GM23248 (cell line): ENCODE data around the gene ISOC1. TPM values are rescaled to one million over a fixed set of nuclear protein-coding genes. Genes with fewer than 3 reads are reported as not detected.

Experiments
- DNase-seq: peaks from one replicate; pipeline ENCODE4 v3.0.0-alpha.2; 2015
- H2AFZ ChIP-seq: fragments of 200-600 bp; sonication (generic); 2 replicates; pipeline ENCODE4 v1.6.1; 2016; ENCODE audit warnings: antibody characterized with exemption
- H3F3A ChIP-seq: fragments of 200-600 bp; sonication (generic); 2 replicates; pipeline ENCODE4 v1.6.1; 2016; ENCODE audit warnings: mild to moderate bottlenecking, antibody characterized with exemption, mixed run types; ENCODE audit not compliant: insufficient read depth
- H3K27ac ChIP-seq: fragments of 200-600 bp; sonication (generic); 2 replicates; pipeline ENCODE4 v1.5.1; 2016; ENCODE audit warnings: mild to moderate bottlenecking
- H3K27me3 ChIP-seq: fragments of 200-600 bp; sonication (generic); replicated peaks from 2 replicates; pipeline ENCODE4 v1.6.1; 2016; ENCODE audit warnings: mild to moderate bottlenecking; ENCODE audit not compliant: insufficient read depth
- H3K36me3 ChIP-seq: fragments of 200-600 bp; sonication (generic); 2 replicates; pipeline ENCODE4 v1.6.1; 2016; ENCODE audit warnings: low read depth, mild to moderate bottlenecking
- H3K4me1 ChIP-seq: fragments of 200-600 bp; sonication (generic); 2 replicates; pipeline ENCODE4 v1.6.1; 2016; ENCODE audit warnings: mild to moderate bottlenecking; ENCODE audit not compliant: insufficient read depth
- H3K4me2 ChIP-seq: fragments of 200-600 bp; sonication (generic); one replicate; pipeline ENCODE4 v1.6.1; 2016; ENCODE audit warnings: mild to moderate bottlenecking; ENCODE audit not compliant: unreplicated experiment
- H3K4me3 ChIP-seq: fragments of 200-600 bp; sonication (generic); 2 replicates; pipeline ENCODE4 v1.5.1; 2016; ENCODE audit warnings: mild to moderate bottlenecking
- H3K79me2 ChIP-seq: fragments of 200-600 bp; sonication (generic); 2 replicates; pipeline ENCODE4 v1.6.1; 2016; ENCODE audit warnings: mild to moderate bottlenecking; ENCODE audit not compliant: insufficient read depth
- H3K9ac ChIP-seq: fragments of 200-600 bp; sonication (generic); 2 replicates; pipeline ENCODE4 v1.6.1; 2016; ENCODE audit warnings: mild to moderate bottlenecking
- H3K9me2 ChIP-seq: fragments of 200-600 bp; sonication (generic); 2 replicates; pipeline ENCODE4 v1.6.1; 2016; ENCODE audit warnings: mixed run types, mild to moderate bottlenecking, moderate library complexity; ENCODE audit not compliant: insufficient read depth
- H3K9me3 ChIP-seq: fragments of 200-600 bp; sonication (generic); one replicate; pipeline ENCODE4 v1.6.1; 2017; ENCODE audit warnings: low read depth
- H4K20me1 ChIP-seq: fragments of 200-600 bp; sonication (generic); 2 replicates; pipeline ENCODE4 v1.6.0; 2016; ENCODE audit not compliant: insufficient read depth
- EZH2 ChIP-seq: fragments of 200-600 bp; sonication (generic); IDR thresholded peaks from 2 replicates; pipeline ENCODE4 v1.6.1; 2018; ENCODE audit warnings: antibody characterized with exemption, mild to moderate bottlenecking; ENCODE audit not compliant: insufficient read depth, poor library complexity, severe bottlenecking
- EZH2phosphoT487 ChIP-seq: fragments of 200-600 bp; sonication (generic); IDR thresholded peaks from 2 replicates; pipeline ENCODE4 v1.6.1; 2018; ENCODE audit warnings: antibody characterized with exemption, moderate library complexity, mild to moderate bottlenecking, low read depth; ENCODE audit not compliant: insufficient read depth
- whole genome bisulfite sequencing, 2 experiments: methylation state at CpG; one replicate each; pipeline ENCODE4 v1.1.6; 2015 to 2017; ENCODE audit warnings: low lambda C conversion rate in 2 of 2, low coverage in 1 of 2; ENCODE audit errors: missing lambda C conversion rate in 2 of 2; 5-methylcytosine and 5-hydroxymethylcytosine counted together
- in situ Hi-C: fragments of 300-500 bp; cut with MboI; formaldehyde crosslinking; loops from 2 replicates; pipeline ENCODE4 v1.15.0; 2020
- polyA plus RNA-seq: library from polyadenylated mRNA; unstranded; fragments of >200 nt; fragmentation: Nextera tagmentation; extraction: Ambion mirVana; gene quantifications from 2 replicates; pipeline ENCODE4 v1.2.1, GENCODE V29; 2016
- total RNA-seq: library from RNA; depleted of rRNA; stranded (reverse); fragments of >200 nt; shearing (Covaris generic); gene quantifications from 2 replicates; pipeline ENCODE4 v1.2.3, GENCODE V29; 2014

The ISOC1 gene
- total and polyA plus RNA-seq, 2 experiments from 2014 or later = 6.2 to 11.5 TPM

- no peak overlapping the region for H3K4me2 ChIP-seq
- H3K9me2 ChIP-seq = no peaks in the 10 kb centered on the region
- no peaks in the 10 kb centered on the region for H3K79me2 ChIP-seq
- no peaks in the 10 kb centered on the region for H3F3A ChIP-seq
- no peak overlapping the region for H3K4me3 ChIP-seq
- H3K27ac ChIP-seq = no peak overlapping the region
- TF ChIP-seq EZH2phosphoT487 = no peak
- no peak for TF ChIP-seq EZH2
- in situ Hi-C loops = no loop called here
- no peak for DNase-seq
- H3K9me3 ChIP-seq = no peaks in the 10 kb centered on the region
- H3K27me3 ChIP-seq = no peaks in the 10 kb centered on the region
- H4K20me1 ChIP-seq = no peaks in the 10 kb centered on the region
- H3K9ac ChIP-seq = no peak overlapping the region
- H3K4me1 ChIP-seq = no peaks in the 10 kb centered on the region
- H2AFZ ChIP-seq = no peak overlapping the region
- no peaks in the 10 kb centered on the region for H3K36me3 ChIP-seq
These were observed 23.9 kb downstream of the ISOC1 start for GRCh38 chr5:129118405-129118804.

- Histone ChIP-seq H3K27ac (no peak overlapping the region), H3K4me3 (no peak overlapping the region), H3K9me2 (no peaks in the 10 kb centered on the region), H3K79me2 (no peaks in the 10 kb centered on the region), H3F3A (no peaks in the 10 kb centered on the region), H3K9me3 (no peaks in the 10 kb centered on the region), H3K27me3 (no peaks in the 10 kb centered on the region), H3K36me3 (no peaks in the 10 kb centered on the region), H3K4me1 (no peaks in the 10 kb centered on the region), H3K9ac (no peak overlapping the region), H2AFZ (no peak overlapping the region), H4K20me1 (no peaks in the 10 kb centered on the region), H3K4me2 (no peak overlapping the region)
- in situ Hi-C loops = no loop called here
- 44 to 72% methylated on average over 2 of the region's 2 CpGs for WGBS, 2 experiments
- DNase-seq = no peak
- TF ChIP-seq EZH2 (no peak), EZH2phosphoT487 (no peak)
These were observed 24.3 kb downstream of the ISOC1 start for GRCh38 chr5:129118826-129119225.

- H3K4me2 ChIP-seq = no peak overlapping the region
- H3K36me3 ChIP-seq = no peaks in the 10 kb centered on the region
- H4K20me1 ChIP-seq = no peaks in the 10 kb centered on the region
- no peak overlapping the region for H3K9ac ChIP-seq
- WGBS, 2 experiments = 62 to 65% methylated on average over 3 of the region's 3 CpGs
- H3K27ac ChIP-seq = no peak overlapping the region
- no peak overlapping the region for H3K4me3 ChIP-seq
- H3K9me2 ChIP-seq = no peaks in the 10 kb centered on the region
- H3K9me3 ChIP-seq = no peaks in the 10 kb centered on the region
- no peak for DNase-seq
- H3K4me1 ChIP-seq = no peaks in the 10 kb centered on the region
- TF ChIP-seq EZH2phosphoT487 (no peak), EZH2 (no peak)
- no peaks in the 10 kb centered on the region for H3F3A ChIP-seq
- H3K27me3 ChIP-seq = no peaks in the 10 kb centered on the region
- H2AFZ ChIP-seq = no peak overlapping the region
- no peaks in the 10 kb centered on the region for H3K79me2 ChIP-seq
- in situ Hi-C loops = no loop called here
These were observed 25.6 kb downstream of the ISOC1 start for GRCh38 chr5:129120158-129120581.

- no peaks in the 10 kb centered on the region for H3K9me3 ChIP-seq
- no peaks in the 10 kb centered on the region for H3F3A ChIP-seq
- no peak overlapping the region for H3K9ac ChIP-seq
- no peaks in the 10 kb centered on the region for H4K20me1 ChIP-seq
- H3K9me2 ChIP-seq = no peaks in the 10 kb centered on the region
- no peak overlapping the region for H3K4me3 ChIP-seq
- H3K4me1 ChIP-seq = no peaks in the 10 kb centered on the region
- H3K79me2 ChIP-seq = no peaks in the 10 kb centered on the region
- no peak overlapping the region for H3K27ac ChIP-seq
- no peaks in the 10 kb centered on the region for H3K36me3 ChIP-seq
- no peak overlapping the region for H2AFZ ChIP-seq
- no peak overlapping the region for H3K4me2 ChIP-seq
- no peak for DNase-seq
- TF ChIP-seq EZH2phosphoT487 (no peak), EZH2 (no peak)
- H3K27me3 ChIP-seq = no peaks in the 10 kb centered on the region
- in situ Hi-C loops = no loop called here
These were observed 28.0 kb downstream of the ISOC1 start for GRCh38 chr5:129122560-129122959.

GRCh38 chr5:129124608-129125007 lies 30.1 kb downstream of the ISOC1 start:
- H3K79me2 ChIP-seq = no peaks in the 10 kb centered on the region
- H2AFZ ChIP-seq = no peak overlapping the region
- no peaks in the 10 kb centered on the region for H3K27me3 ChIP-seq
- TF ChIP-seq EZH2 (no peak), EZH2phosphoT487 (no peak)
- H4K20me1 ChIP-seq = no peaks in the 10 kb centered on the region
- H3K4me1 ChIP-seq = no peaks in the 10 kb centered on the region
- WGBS, 2 experiments = 67 to 78% methylated on average over 1 of the region's 1 CpG
- H3K9me2 ChIP-seq = no peaks in the 10 kb centered on the region
- H3F3A ChIP-seq = no peaks in the 10 kb centered on the region
- no peak for DNase-seq
- no peak overlapping the region for H3K27ac ChIP-seq
- H3K36me3 ChIP-seq = no peaks in the 10 kb centered on the region
- no peaks in the 10 kb centered on the region for H3K9me3 ChIP-seq
- in situ Hi-C loops = no loop called here
- no peak overlapping the region for H3K4me2 ChIP-seq
- no peak overlapping the region for H3K9ac ChIP-seq
- no peak overlapping the region for H3K4me3 ChIP-seq
